ENCODE results near the gene NDUFV1. TPM values are rescaled to one million over a fixed set of nuclear protein-coding genes. Genes with fewer than 3 reads are reported as not detected.

NDUFV1 gene
- total and polyA plus RNA-seq, 9 of the 15 experiments (the other 6 are each of a cell fraction or from before 2014, with no cell fraction given), result 10.8 to 423 (median 209) TPM

DNA sequence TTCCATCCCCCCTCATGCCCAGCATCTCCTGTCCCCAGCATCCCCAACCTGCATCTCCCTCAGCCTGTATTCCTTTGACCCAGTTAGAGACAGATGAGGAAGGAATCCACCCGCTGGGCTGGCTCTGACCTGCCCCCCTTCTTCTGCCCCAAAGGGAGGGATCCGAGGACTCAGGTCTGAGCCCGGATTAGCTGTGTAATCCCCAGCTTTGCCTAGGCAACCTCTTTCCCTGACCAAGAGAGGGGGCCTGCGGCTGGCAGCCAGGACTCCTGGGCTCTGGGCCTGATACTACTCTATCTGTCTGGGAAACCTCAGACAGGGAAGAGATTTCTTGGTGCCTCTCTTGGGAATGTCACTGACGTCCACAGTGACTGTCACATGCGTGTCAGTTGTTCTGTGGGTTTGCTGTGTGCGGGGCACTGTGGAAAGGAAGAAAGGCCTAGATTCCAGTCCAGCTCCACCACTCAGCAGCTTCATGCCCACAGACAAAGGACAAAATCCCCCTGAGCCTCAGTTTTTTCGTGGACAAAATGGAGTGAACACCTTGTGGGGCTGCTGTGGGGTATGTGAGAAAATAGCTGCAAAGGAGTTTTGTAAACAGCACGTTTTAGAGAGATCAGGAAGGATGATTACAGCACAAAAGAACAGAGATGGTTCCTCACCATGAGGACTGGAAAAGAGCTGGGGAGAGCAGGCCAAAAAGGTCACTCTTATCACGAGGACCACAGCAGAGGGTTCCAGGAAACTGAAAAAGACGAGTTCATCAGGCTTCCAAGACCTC, 1.3 kb upstream of the NDUFV1 start (continued):
- TF ChIP-seq, protein P1, sequence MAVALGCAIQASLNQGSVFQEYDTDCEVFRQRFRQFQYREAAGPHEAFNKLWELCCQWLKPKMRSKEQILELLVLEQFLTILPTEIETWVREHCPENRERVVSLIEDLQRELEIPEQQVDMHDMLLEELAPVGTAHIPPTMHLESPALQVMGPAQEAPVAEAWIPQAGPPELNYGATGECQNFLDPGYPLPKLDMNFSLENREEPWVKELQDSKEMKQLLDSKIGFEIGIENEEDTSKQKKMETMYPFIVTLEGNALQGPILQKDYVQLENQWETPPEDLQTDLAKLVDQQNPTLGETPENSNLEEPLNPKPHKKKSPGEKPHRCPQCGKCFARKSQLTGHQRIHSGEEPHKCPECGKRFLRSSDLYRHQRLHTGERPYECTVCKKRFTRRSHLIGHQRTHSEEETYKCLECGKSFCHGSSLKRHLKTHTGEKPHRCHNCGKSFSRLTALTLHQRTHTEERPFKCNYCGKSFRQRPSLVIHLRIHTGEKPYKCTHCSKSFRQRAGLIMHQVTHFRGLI (CRISPR knock-in tag; IDR thresholded peaks at IDR 0.05), result no peak
- TF ChIP-seq MYC (IDR thresholded peaks at IDR 0.05; ENCODE audit: low read depth, low read length) (peak; percentile 73; the same call in 1 of the 2 replicates), MYC (CRISPR knock-in tag; IDR thresholded peaks at IDR 0.05; ENCODE audit: borderline replicate concordance, low read depth) (no peak), MAZ (CRISPR knock-in tag; conservative IDR thresholded peaks at IDR 0.05 in 1 of 2, IDR thresholded peaks at IDR 0.05 in 1 of 2) (0 out of 4 replicates have a peak, but pooled peaks have one; percentile 40 to 56), RBM15 (IDR thresholded peaks at IDR 0.05; ENCODE audit: insufficient read depth, low read length) (no peak), ZNF780A (CRISPR knock-in tag; IDR thresholded peaks at IDR 0.05) (no peak), CHAMP1 (IDR thresholded peaks at IDR 0.05) (0 out of 2 replicates have a peak, but pooled peaks have one; percentile 46), ZNF274 (IDR thresholded peaks at IDR 0.05; ENCODE audit: borderline replicate concordance, low read depth, low read length) (no peak), SLC30A9 (CRISPR knock-in tag; IDR thresholded peaks at IDR 0.05) (no peak), BRF1 (IDR thresholded peaks at IDR 0.05; ENCODE audit: borderline replicate concordance, extremely low read depth, insufficient read length) (no peak), MTA1 (IDR thresholded peaks at IDR 0.05; ENCODE audit: borderline replicate concordance) (peak; percentile 21; the same call in 1 of the 2 replicates), BDP1 (IDR thresholded peaks at IDR 0.05; ENCODE audit: insufficient read depth, insufficient read length) (no peak), CTCFL (IDR thresholded peaks at IDR 0.05; ENCODE audit: borderline replicate concordance, insufficient read depth, low read depth, low read length, poor library complexity, severe bottlenecking) (no peak), ZNF395 (CRISPR knock-in tag; IDR thresholded peaks at IDR 0.05) (no peak), CREBBP (IDR thresholded peaks at IDR 0.05; ENCODE audit: low read depth, low read length) (no peak)
- TF ChIP-seq, protein P2, sequence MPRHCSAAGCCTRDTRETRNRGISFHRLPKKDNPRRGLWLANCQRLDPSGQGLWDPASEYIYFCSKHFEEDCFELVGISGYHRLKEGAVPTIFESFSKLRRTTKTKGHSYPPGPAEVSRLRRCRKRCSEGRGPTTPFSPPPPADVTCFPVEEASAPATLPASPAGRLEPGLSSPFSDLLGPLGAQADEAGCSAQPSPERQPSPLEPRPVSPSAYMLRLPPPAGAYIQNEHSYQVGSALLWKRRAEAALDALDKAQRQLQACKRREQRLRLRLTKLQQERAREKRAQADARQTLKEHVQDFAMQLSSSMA (CRISPR knock-in tag; IDR thresholded peaks at IDR 0.05), result no peak
